T47D (cell line): ENCODE data around the gene ARMC3.
"Not testable (repeated sequence)": the region's sequence is repeated elsewhere in the genome, so short reads cannot be mapped to it uniquely, and the experiment has no call there.

Experiments used
- DNase-seq, 2 experiments: peaks; one replicate each; pipeline versions ENCODE4 v3.0.0 to v3.0.0-alpha.2; 2011 to 2012; ENCODE audit warnings: low read depth in 1 of 2, low spot score in 1 of 2
- JUND ChIP-seq: IDR thresholded peaks from 2 replicates; pipeline ENCODE4 v1.6.1; 2012; ENCODE audit warnings: low read depth
- in situ Hi-C: cut with HindIII; loops from 2 replicates; pipeline ENCODE4 v1.10.0; 2016; ENCODE audit warnings: low sequenced_read_pairs, low pct_unique_long_range_greater_than_20kb

Gene ARMC3

DNA sequence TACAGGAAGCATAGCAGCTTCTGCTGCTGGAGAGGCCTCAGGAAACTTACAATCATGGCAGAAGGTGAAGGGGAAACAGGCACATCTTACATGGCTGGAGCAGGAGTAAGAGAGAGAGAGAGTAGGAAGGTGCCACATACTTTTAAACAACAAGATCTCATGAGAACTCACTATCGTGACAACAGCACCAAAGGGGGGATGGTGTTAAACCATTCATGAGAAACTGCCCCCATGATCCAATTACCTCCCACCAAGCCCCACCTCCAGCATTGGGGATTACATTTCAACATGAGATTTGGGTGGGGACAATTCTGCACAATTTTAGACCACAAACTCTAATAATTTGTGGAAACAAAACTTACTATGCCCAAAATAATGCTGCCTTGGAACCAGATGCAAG is 16.8 kb upstream of the ARMC3 start:
- no peak for DNase-seq
- in situ Hi-C loops: no loop called here
- no peak for TF ChIP-seq JUND

DNA sequence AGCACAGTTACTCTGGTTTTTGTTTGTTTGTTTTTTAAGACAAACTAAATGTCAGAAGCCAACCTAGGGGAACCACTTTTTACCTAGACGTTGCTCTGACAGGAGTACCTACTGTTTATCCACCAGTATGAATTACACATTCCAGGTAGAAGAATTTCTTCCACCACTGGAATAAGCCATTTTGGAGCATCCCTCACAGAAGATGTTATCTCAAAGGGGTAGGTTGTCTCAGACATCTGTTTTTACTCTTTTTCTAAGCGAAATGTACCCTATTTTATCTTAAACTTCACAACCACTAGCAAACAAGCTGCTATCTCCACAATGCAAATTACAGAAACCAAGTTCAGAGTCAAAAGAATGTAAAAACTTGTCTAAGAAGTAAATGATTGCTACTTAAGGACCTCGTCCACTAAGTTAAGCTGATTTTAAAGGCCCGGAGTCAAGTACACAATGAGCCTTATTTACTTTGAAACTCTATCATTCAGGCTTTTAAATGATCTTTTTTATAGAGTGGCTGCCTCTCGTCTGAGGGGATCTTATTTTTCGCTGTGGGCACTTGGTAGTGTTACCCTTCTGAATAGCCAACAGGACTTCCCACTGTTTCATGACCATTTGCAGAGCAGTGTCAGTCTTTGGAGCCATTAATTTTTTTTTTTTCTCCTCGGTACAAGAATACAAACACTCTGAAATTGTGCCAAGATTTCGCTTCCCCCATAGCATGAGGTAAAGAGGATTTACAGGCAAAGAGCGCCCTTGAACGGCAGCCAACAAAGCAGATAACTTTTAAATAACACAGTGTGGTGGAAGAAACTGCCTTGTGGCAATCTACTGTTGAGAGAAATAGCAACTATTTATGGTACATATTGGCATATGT is 15.7 kb upstream of the ARMC3 start:
- no peak for DNase-seq
- TF ChIP-seq JUND: no peak
- in situ Hi-C loops: no loop called here

DNA sequence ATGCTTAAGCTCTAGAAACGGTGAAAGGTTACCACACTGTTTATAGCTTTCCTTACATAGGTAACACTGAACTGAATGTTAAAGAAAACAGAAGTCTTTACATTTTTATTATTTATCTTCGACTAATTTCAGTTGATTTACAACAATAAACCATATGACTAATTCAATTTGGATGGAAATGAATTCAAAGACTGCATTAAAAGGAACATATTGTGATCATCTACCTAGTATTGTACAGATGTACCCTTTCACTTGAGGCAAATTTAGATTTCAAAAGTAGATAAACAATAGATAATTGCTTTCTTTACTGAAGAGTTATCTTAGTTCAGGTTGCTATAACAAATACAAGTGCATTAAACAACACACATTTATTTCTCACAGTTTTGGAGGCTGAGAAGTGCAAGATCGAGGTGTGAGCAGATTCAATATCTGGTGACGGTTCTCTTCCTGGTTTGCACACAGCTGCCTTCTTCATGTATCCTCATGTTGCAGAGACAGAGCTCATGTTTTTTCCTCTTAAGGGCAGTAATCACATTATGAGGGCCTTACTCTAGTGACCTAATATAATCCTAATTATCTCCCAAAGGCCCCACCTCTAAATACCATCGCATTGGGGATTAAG is 15.0 kb upstream of the ARMC3 start:
- DNase-seq: no peak
- TF ChIP-seq JUND: no peak
- in situ Hi-C loops: no loop called here

DNA sequence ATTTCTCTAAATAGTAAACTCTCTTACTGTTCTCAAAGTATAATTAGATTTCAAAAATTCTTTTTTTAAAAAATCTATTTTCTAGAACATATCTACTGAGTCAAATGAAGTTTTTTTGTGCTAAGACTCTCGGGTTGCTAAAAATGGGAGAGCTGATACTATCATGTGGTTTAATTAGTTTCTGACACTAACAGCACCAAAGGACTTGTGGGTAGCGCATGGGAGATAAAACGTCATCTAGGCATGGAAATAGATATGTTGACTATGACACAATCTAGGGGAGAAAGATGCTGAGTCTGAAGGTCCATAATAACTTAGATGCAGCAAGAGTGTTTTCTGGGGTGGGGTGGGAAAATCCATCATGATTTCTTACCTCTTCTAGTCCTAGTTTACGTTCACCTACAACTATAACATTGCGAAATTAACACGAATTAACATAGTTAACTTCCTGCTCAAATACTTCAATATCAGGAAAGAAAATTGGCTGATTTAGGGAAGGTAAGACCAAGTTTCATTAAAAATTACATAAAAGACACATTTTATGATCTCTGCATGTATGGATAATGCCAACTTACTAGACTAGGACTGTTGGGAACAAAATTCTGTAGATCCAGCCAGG is 14.3 kb upstream of the ARMC3 start:
- TF ChIP-seq JUND: no peak
- DNase-seq: no peak
- in situ Hi-C loops: no loop called here

DNA sequence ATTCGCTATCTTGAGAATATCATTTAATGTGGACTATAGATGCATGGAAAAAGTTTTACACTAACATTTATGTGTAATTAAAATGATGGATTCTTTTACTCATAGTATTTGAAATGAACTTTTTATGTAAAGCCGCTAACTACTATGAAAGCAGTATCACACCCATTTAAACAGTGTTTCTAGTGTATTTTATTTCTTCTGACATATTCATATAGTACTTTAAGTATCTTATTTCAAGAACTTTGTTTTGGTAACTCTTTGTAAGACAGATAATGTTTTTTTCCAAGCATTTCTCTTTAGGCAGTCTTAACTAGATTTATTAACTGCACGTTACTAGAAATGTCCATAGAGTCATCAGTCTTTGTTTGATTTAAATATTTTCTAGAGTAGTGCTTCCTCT is 12.5 kb upstream of the ARMC3 start:
- in situ Hi-C loops: no loop called here
- TF ChIP-seq JUND: no peak
- DNase-seq: no peak

DNA sequence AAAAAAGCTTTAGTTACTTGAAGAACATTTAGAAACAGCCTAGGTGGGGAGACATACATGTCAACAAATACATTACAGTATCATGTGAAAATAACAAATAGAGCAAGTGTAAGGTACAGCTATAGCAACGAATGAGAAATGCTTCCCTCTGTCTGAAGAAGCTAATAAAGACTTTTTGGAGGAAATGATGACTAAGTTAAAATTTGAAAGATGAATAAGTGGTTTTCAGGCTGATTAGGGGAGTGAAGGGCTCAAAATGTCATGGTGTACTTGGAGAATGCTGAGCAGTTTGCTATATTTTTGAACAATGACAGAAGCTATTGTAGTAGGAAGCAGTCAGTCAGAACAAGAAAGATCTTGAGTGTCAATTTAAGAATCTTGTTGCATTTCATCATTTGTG is 2.8 kb upstream of the ARMC3 start:
- in situ Hi-C loops: no loop called here
- DNase-seq: no peak
- TF ChIP-seq JUND: no peak

DNA sequence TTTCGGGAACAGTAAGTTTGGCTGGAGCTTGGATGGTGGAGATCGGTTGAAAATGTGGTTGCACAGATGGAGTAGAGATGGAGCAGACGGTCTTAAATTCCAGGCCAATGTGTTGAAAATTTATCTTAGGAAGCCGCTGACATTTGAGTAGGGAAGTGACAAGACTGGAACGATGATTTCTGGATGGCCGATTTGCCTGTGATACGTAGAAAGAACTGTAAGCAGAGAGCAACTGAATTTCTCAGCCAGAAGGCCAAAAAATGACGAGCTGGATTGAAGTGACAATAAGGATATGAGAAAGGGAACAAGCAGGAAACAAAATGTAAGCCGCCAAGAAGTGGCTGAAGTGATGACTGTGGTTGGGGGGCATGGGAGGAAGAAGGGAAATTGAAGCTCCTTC is 687 bp upstream of the ARMC3 start:
- DNase-seq: no peak
- in situ Hi-C loops: no loop called here
- TF ChIP-seq JUND: no peak

DNA sequence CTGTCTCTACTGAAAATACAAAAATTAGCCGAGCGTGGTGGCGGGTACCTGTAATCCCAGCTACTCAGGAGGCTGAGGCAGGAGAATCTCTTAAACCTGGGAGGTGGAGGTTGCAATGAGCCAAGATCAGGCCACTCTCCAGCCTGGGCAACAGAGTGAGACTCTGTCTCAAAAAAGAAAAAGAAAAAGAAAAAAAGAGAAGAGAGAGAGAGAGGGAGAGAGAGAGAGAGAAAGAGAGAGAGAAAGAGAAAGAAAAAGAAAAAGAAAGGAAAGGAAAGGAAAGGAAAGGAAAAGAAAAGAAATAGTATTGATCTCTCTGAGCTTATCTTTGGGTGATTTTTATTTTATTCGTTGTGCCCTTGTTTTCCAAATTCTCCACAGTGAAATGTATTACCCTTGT is 1.2 kb downstream of the ARMC3 start:
- in situ Hi-C loops: not testable (repeated sequence)

DNA sequence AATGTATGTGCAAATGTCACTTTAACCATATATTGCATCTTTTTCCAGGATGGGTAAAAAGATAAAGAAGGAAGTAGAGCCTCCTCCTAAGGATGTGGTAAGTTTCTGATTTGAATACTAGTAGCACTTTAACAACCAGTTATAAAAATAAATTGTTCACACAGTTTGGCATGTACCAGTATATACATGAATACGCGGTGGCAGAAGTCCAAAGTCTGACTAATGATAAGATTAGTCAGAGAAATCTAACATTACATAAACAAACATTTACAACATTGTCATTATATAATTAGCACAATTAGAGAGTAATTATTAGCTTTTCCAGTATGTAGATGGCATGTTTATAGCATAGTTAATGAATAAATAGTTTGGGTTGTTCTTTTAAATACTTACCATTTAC is 4.1 kb downstream of the ARMC3 start:
- TF ChIP-seq JUND: no peak
- DNase-seq: no peak
- in situ Hi-C loops: no loop called here

More for the DNA sequence above, 1.2 kb downstream of the ARMC3 start:
- not testable (repeated sequence) for DNase-seq

DNA sequence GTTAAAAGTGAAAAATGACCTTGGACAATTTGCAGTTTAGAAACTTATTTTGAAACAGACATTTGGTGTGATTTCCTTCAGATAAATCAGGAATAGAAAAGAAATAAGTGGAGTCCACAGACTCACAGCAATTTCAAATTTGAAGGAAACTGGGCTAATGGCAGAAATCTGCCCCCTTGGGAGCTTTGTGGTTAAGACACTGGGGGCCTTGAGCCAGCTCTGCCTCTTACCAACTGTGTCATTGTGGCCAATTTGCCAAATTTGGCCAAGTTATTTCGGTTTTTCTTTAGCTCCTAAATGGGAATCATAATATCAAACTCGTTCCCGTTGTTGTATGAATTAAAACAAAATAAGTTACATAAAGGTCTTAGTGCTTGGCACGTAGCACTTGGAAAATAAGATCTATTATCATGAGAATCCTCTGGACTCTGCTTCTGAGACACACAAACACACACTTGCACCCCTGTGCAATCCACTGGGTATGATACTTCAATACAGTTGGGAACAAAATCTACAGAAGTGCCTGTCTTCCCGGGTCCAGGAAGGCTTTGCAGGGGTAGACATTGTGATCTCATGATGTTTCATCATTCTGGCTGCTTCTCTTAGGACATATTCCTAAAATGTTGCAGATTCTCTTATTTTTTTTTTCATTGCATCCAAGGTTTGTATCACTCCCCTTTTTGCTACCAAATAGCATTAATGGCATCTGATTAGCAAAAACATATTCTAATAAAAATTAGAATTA is 4.9 kb downstream of the ARMC3 start:
- TF ChIP-seq JUND: no peak
- in situ Hi-C loops: no loop called here
- no peak for DNase-seq

DNA sequence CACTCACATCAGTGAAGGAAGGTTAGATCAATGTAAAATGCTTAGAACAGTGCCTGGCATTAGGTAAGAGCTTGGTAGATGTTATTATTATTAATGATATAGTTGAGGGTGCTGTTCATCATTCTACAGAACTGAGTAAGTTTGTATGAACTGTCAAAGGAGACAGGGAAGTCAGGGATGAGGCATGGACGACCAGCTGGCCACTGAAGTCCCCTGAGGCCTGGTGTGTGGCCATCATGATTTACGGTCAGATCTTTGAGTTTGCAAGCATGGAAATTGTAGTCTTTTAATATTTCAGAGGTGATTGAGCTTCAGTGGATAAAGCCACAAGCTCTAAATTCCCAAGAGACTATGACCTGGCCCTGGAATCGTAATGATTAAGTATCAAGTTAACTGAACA is 6.9 kb downstream of the ARMC3 start:
- in situ Hi-C loops: no loop called here
- no peak for DNase-seq
- no peak for TF ChIP-seq JUND

DNA sequence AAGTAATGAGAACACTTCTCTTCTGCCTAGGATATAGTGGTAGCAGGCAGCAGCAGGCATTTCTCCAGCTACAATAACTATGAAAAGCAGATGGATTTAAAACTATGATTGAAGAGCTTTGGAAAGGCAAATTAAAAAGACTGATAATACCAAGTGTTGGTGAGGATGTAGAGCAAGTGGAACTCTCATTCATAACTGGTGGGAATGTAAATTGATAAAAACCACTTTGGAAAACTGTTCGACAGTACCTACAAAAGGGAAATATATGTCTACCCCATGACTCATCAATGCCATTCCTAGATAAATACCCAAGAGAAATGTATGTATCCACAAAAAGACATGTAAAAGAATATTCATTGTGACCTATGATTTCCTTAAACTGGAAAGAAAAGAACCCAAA is 14.6 kb downstream of the ARMC3 start:
- in situ Hi-C loops: no loop called here
- DNase-seq: no peak
- TF ChIP-seq JUND: no peak

DNA sequence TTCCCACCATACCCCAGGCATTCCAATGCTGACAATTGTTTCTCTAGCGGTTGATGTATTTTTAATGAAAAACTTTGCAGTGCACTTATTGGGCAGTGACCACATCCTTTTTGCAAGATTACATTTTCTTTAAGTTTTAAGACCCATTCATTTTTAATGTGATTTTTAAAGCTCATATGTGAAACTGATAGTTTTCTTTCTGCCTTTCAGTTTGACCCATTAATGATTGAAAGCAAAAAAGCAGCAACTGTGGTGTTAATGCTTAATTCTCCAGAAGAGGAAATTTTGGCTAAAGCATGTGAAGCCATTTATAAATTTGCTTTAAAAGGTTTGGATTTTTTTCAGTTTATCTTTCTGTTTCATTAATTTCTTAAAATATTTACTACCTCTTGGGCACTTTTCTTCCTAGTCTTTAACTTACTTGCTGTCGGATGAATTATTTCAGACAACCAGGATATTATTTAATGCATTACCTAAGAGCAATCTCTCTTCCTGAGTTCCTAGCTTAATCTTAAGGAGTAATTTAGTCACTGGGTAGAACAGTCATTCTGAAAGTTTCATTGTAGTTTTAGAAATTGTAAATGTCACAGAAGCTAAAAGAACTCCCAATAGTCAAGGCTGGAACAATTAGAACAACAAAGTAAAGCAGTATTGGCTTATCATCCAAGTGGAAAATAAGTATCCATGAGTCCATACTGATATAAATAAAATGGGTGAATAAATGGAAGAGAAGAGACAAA is 18.3 kb downstream of the ARMC3 start:
- TF ChIP-seq JUND: no peak
- in situ Hi-C loops: no loop called here
- no peak for DNase-seq
